K562 (cell line): ENCODE data around the gene ZDHHC1. TPM values are rescaled to one million over a fixed set of nuclear protein-coding genes. Genes with fewer than 3 reads are reported as not detected.
A peak's percentile ranks its signal among the peaks of the same experiment; 100 is the strongest.

Experiments used
- ATAC-seq: fragments of 200-7000 bp; cut with Tn5 transposase; 3 replicates; pipeline ENCODE4 v1.9.1; 2020; ENCODE audit warnings: moderate library complexity
- BruUV-seq: library from RNA; stranded (reverse); fragments of 400-500 nt; replicated peaks from 2 replicates; lab custom pipeline; 2021; lab: Mats Ljungman, UMichigan
- CTCF ChIA-PET: fragments of 300-600 bp; formaldehyde crosslinking; extraction: SDS; loops from one replicate; lab custom pipeline; 2021; ENCODE audit warnings: low intra/inter-chr PET ratio; lab: Yijun Ruan, JAX
- POLR2A ChIA-PET: fragments of 300-600, 350-650 bp; sonication (Branson Sonifier 250); formaldehyde crosslinking; extraction: SDS; loops from one replicate; lab custom pipeline; 2021; ENCODE audit warnings: antibody characterized with exemption, inconsistent platforms; lab: Yijun Ruan, JAX
- DNase-seq, 4 experiments: peaks; one replicate each; pipeline versions ENCODE4 v3.0.0 to v3.0.0-alpha.2; 2011 to 2018; ENCODE audit warnings: low spot score in 3 of 4, mixed read lengths in 3 of 4; ENCODE audit errors: extremely low read depth in 1 of 4
- FAIRE-seq: peaks from 2 replicates; lab custom pipeline; 2011; peaks lifted over from hg19 to GRCh38; lab: Jason Lieb, UNC
- H2AFZ ChIP-seq: 2 replicates; pipeline ENCODE4 v1.6.0; 2011; ENCODE audit warnings: low read depth, low read length, control low read depth, inconsistent platforms
- H3K27ac ChIP-seq: fragments of 200-600 bp; 3 replicates; pipeline ENCODE4 v1.8.0; 2011; ENCODE audit warnings: low read depth, mild to moderate bottlenecking, control low read depth, inconsistent platforms, low read length, moderate library complexity, mixed read lengths; ENCODE audit errors: extremely low read depth
- H3K27me3 ChIP-seq, 2 experiments: fragments of 300-600 bp in 1 of 2; 2 replicates in 1 of 2; 3 replicates in 1 of 2; pipeline versions ENCODE4 v1.6.0 to v1.8.0; 2011; ENCODE audit warnings: inconsistent platforms in 2 of 2, low read length in 2 of 2, mild to moderate bottlenecking in 1 of 2, mixed read lengths in 1 of 2, moderate library complexity in 1 of 2; ENCODE audit not compliant: control insufficient read depth in 2 of 2, insufficient read depth in 2 of 2
- H3K36me3 ChIP-seq: fragments of 300-600 bp; 3 replicates; pipeline ENCODE4 v1.8.0; 2011; ENCODE audit warnings: mild to moderate bottlenecking, low read length, inconsistent platforms; ENCODE audit not compliant: control insufficient read depth, insufficient read depth
- H3K4me1 ChIP-seq, 2 experiments: fragments of 200-600 bp in 1 of 2; replicated peaks in 1 of 2; 2 replicates in 1 of 2; 3 replicates in 1 of 2; pipeline versions ENCODE4 v1.5.1 to v1.8.0; 2011; ENCODE audit warnings: inconsistent platforms in 2 of 2, low read length in 2 of 2, mild to moderate bottlenecking in 1 of 2, mixed read lengths in 1 of 2, moderate library complexity in 1 of 2; ENCODE audit not compliant: control insufficient read depth in 2 of 2, insufficient read depth in 2 of 2
- H3K4me2 ChIP-seq: 2 replicates; pipeline ENCODE4 v1.6.1; 2011; ENCODE audit warnings: low read length, control low read depth, inconsistent platforms, mixed read lengths; ENCODE audit not compliant: insufficient read depth
- H3K4me3 ChIP-seq: fragments of 200-600 bp; sonication (generic), shearing (Covaris generic); 2 replicates; pipeline ENCODE4 v1.5.1; 2016; ENCODE audit warnings: control low read depth, inconsistent platforms
- H3K79me2 ChIP-seq: fragments of 200-600 bp; 3 replicates; pipeline ENCODE4 v1.8.0; 2011; ENCODE audit warnings: low read length, inconsistent platforms; ENCODE audit not compliant: control insufficient read depth, insufficient read depth
- H3K9ac ChIP-seq, 2 experiments: 2 replicates each; pipeline versions ENCODE4 v1.6.0 to v1.6.1; 2011; ENCODE audit warnings: low read depth in 2 of 2, low read length in 2 of 2, control low read depth in 1 of 2, inconsistent platforms in 1 of 2, mild to moderate bottlenecking in 1 of 2, mixed read lengths in 1 of 2; ENCODE audit not compliant: insufficient read depth in 1 of 2
- H3K9me1 ChIP-seq: one replicate; pipeline ENCODE4 v1.6.0; 2011; ENCODE audit warnings: inconsistent platforms, mild to moderate bottlenecking, low read length, moderate library complexity; ENCODE audit not compliant: control insufficient read depth, insufficient read depth
- H3K9me3 ChIP-seq: replicated peaks from 2 replicates; pipeline ENCODE4 v1.5.1; 2011; ENCODE audit warnings: low read depth, low read length, inconsistent platforms; ENCODE audit not compliant: control insufficient read depth, insufficient read depth
- H4K20me1 ChIP-seq: replicated peaks from 2 replicates; pipeline ENCODE4 v1.6.1; 2011; ENCODE audit warnings: low read length, inconsistent platforms, mixed read lengths; ENCODE audit not compliant: control insufficient read depth, insufficient read depth
- BDP1 ChIP-seq: IDR thresholded peaks from 3 replicates; pipeline ENCODE4 v1.6.1; 2011; ENCODE audit not compliant: insufficient read length, insufficient read depth
- BRCA1 ChIP-seq, 2 experiments: fragments of 450-650 bp in 1 of 2; sonication (generic) in 1 of 2; formaldehyde crosslinking in 1 of 2; IDR thresholded peaks; 2 replicates each; pipeline versions ENCODE4 v1.5.0 to v1.6.1; 2017 to 2020; ENCODE audit warnings: mild to moderate bottlenecking in 1 of 2, missing genetic modification reagents in 1 of 2
- CBFB ChIP-seq: sonication (generic); formaldehyde crosslinking; IDR thresholded peaks from 2 replicates; pipeline ENCODE4 v1.4.0; 2020; ENCODE audit warnings: mild to moderate bottlenecking, missing genetic modification reagents
- HES1 ChIP-seq: fragments of 450-650 bp; IDR thresholded peaks from 2 replicates; pipeline ENCODE4 v1.6.1; 2016; ENCODE audit warnings: low read depth, mild to moderate bottlenecking, moderate library complexity
- MCM2 ChIP-seq: fragments of 450-650 bp; IDR thresholded peaks from 2 replicates; pipeline ENCODE4 v1.6.1; 2017; ENCODE audit warnings: low read depth, mild to moderate bottlenecking
- MEF2D ChIP-seq: conservative IDR thresholded peaks from 2 replicates; pipeline ENCODE4 v1.6.1; 2016; ENCODE audit warnings: low read depth, missing genetic modification characterization, missing compliant biosample characterization
- SMARCE1 ChIP-seq: fragments of 450-650 bp; IDR thresholded peaks from 2 replicates; pipeline ENCODE4 v1.7.1; 2016; ENCODE audit warnings: mild to moderate bottlenecking
- TAF1 ChIP-seq: IDR thresholded peaks from 2 replicates; pipeline ENCODE4 v1.6.1; 2011; ENCODE audit warnings: mild to moderate bottlenecking, low read length, moderate library complexity; ENCODE audit not compliant: insufficient read depth, control insufficient read depth, severe bottlenecking; ENCODE audit errors: extremely low read depth
- ZEB2 ChIP-seq: fragments of 450-650 bp; IDR thresholded peaks from 2 replicates; pipeline ENCODE4 v1.6.1; 2016
- WGBS: fragments of 100-300 bp; shearing (Covaris generic); methylation state at CpG from one replicate; pipeline ENCODE4 v1.1.6; 2016; ENCODE audit warnings: low coverage, mixed read lengths; ENCODE audit not compliant: insufficient coverage; ENCODE audit errors: missing lambda C conversion rate; 5-methylcytosine and 5-hydroxymethylcytosine counted together
- in situ Hi-C: fragments of 300-500 bp; cut with MboI; formaldehyde crosslinking; loops from 4 replicates; pipeline ENCODE4 v1.15.0; 2018; ENCODE audit warnings: inconsistent platforms, mixed read lengths
- intact Hi-C: fragments of 100-400 bp; cut with micrococcal nuclease; formaldehyde crosslinking; loops from 2 replicates; pipeline ENCODE4 v1.14.2; 2022
- polyA plus RNA-seq, 8 experiments: library from polyadenylated mRNA; depleted of rRNA in 4 of 8; stranded (reverse) in 5 of 8; unstranded in 3 of 8; fragments of >200 nt; fragmentation: Nextera tagmentation in 2 of 8; fragmentation: Illumina TruSeq in 1 of 8; extraction: Ambion mirVana in 2 of 8; extraction: Trizol in 1 of 8; gene quantifications; 2 replicates each; pipeline versions ENCODE4 v1.2.1 to v1.2.3, GENCODE V29; 2011 to 2014; ENCODE audit warnings: inconsistent platforms in 1 of 8, missing spikeins in 1 of 8
- total RNA-seq, 7 experiments: library from RNA; depleted of rRNA in 6 of 7; stranded (reverse); fragments of >200 nt in 6 of 7; fragmentation: Illumina TruSeq in 2 of 7; extraction: Trizol in 2 of 7; gene quantifications; 2 replicates each; pipeline versions ENCODE4 v1.2.1 to v1.2.3, GENCODE V29; 2011 to 2021; ENCODE audit warnings: low replicate concordance in 1 of 7

Gene ZDHHC1
- total and polyA plus RNA-seq, 9 of the 15 experiments (the other 6 are each of a cell fraction or from before 2014, with no cell fraction given) = 0.06 to 0.77 (median 0.25) TPM; not detected in 4

GRCh38 chr16:67448580-67448979, 32.3 kb upstream of the ZDHHC1 start:
- Histone ChIP-seq H3K9me3 (no peaks in the 10 kb centered on the region), H2AFZ (no peak overlapping the region), H3K9ac (0 out of 4 replicates have a peak overlapping the region, but pooled peaks of 1 of the 2 experiments have one; percentile 48)
- in situ Hi-C loops = no loop called here
- POLR2A ChIA-PET = interaction anchor here (0.6 kb wide), 1 partner anchor 184 kb away, joined by 3 read pairs; no protein-coding TSS in a partner anchor
- DNase-seq (no peak), ATAC-seq (no peak)
- intact Hi-C loops = no loop called here
- TF ChIP-seq TAF1 (no peak), MCM2 (no peak), HES1 (no peak), BRCA1 (IDR thresholded peaks at IDR 0.05) (no peak), BRCA1 (CRISPR knock-in tag; IDR thresholded peaks at IDR 0.05) (no peak), CBFB (CRISPR knock-in tag) (no peak), ZEB2 (no peak), MEF2D (tag) (no peak), SMARCE1 (no peak), BDP1 (no peak)
- TF ChIP-seq, all 486 proteins: peak for 0
- no TSS peak for BruUV-seq
- Histone ChIP-seq H3K27ac (no peak overlapping the region), H3K36me3 (peaks cover 80% of the 10 kb centered on the region; the same call in 2 of the 3 replicates), H3K27me3 (no peaks in the 10 kb centered on the region), H3K4me2 (no peak overlapping the region), H3K4me1 (peaks cover 0 to 32% of the 10 kb centered on the region in 2 experiments; a peak in 2 of 5 replicates), H3K9me1 (peaks cover 2% of the 10 kb centered on the region), H4K20me1 (peaks cover 22% of the 10 kb centered on the region), H3K79me2 (no peaks in the 10 kb centered on the region), H3K4me3 (no peak overlapping the region)
- 96% methylated on average over 5 of the region's 5 CpGs for WGBS
- CTCF ChIA-PET = no interaction called here
- FAIRE-seq = no peak
